Ramos (cell line): ENCODE results near the gene ETFB.

ENCODE experiments used
- in situ Hi-C: fragments of 300-500 bp; cut with MboI; formaldehyde crosslinking; loops from one replicate; pipeline ENCODE4 v1.14.3; 2022; ENCODE audit warnings: low sequenced_read_pairs; ENCODE audit not compliant: unreplicated experiment

Gene ETFB

DNA sequence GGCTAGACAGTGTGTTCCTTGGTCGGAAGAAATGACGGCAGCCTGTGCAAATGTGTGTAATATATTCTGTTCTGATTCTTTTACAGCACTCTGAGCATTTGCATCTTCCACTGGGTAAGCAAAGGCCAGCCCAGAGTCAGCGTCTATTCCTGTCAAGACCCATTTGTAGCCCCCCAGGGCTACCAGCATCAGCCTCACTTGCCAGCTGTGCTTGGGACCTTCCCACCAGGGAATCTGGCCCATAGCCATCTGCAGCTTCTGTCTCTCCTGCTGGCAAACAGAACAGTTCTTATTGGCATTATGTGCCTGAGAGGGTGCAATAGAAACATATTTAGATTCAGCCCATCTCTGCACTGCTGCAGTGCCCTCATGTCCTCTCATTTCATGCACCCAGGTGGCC, 60.7 kb downstream of the ETFB start:
- in situ Hi-C loops: no loop called here

DNA sequence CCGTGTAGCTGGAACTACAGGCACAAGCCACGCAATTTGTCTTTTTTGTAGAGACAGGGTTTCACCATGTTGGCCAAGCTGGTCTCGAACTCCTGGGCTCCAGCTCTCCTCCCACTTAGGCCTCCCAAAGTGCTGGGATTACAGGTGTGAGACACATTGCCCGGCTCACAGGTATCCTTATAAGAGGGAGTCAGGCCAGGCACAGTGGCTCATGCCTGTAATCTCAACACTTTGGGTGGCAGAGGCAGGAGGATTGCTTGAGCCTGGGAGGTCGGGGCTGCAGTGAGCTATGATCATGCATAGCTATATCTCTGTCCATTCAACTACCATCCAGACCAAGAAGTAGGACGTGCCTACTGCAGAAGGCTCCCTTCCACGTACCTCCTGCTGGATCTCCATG, 64.9 kb downstream of the ETFB start:
- in situ Hi-C loops: no loop called here

DNA sequence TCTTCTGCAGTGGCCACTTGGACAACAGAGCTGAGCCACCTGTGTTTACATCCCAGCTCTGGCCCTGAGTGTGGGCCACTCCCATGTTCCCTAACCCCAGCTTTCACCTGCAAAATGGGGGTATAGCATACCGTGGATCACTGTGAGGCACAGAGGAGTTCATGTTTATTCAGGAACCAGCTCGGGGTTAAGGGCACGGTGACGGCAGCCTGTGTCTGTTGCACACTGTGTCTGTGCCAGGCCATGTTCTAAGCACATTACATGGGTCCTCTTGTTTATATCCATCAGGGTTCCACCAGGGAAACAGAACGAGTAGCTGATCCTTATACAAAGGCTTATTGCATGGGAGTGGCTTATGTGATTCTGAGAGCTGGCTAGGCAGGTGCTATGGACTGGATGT, 68.8 kb downstream of the ETFB start:
- in situ Hi-C loops: no loop called here

GRCh38 chr19:51296336-51297093, 69.7 kb downstream of the ETFB start:
- in situ Hi-C loops: no loop called here

- in situ Hi-C loops: no loop called here
Observed at GRCh38 chr19:51295382-51296126, 70.6 kb downstream of the ETFB start.
